ENCODE results near the gene PLOD3. TPM values are rescaled to one million over a fixed set of nuclear protein-coding genes. Genes with fewer than 3 reads are reported as not detected.

PLOD3 gene
- total and polyA plus RNA-seq, 9 donors: 14.2 to 51.9 (median 38.5) TPM

- Histone ChIP-seq H3K4me3 (no peak overlapping the region), H3K27ac (no peak overlapping the region), H3K27me3 (peaks cover 2% of the 10 kb centered on the region), H3K4me1 (ENCODE audit: insufficient read depth) (peaks cover 14% of the 10 kb centered on the region), H3K9me3 (no peaks in the 10 kb centered on the region), H3K36me3 (no peaks in the 10 kb centered on the region)
- 87 to 95% (median 88%) methylated on average over 17 of the region's 17 CpGs for WGBS, 3 donors
- no peak for DNase-seq
- no peak for TF ChIP-seq POLR2A (IDR thresholded peaks at IDR 0.05)
- no peak for TF ChIP-seq CTCF (IDR thresholded peaks at IDR 0.05)
- TF ChIP-seq EP300 (IDR thresholded peaks at IDR 0.05): no peak
- intact Hi-C loops (cut with DNase I): loop anchor here in 2 of 4 donors (10.0 kb wide), 2 partner anchors 103 to 267 kb away; partner anchors contain the start of gene ACHE (in 1 of the 2)
Observed at GRCh38 chr7:101161692-101162471, 55.5 kb downstream of the PLOD3 start.

- Histone ChIP-seq H3K36me3 (no peaks in the 10 kb centered on the region), H3K27ac (no peak overlapping the region), H3K4me3 (no peak overlapping the region), H3K27me3 (no peaks in the 10 kb centered on the region), H3K9me3 (no peaks in the 10 kb centered on the region), H3K4me1 (ENCODE audit: insufficient read depth) (peaks cover 14% of the 10 kb centered on the region)
- no peak for DNase-seq
- TF ChIP-seq EP300 (IDR thresholded peaks at IDR 0.05) (no peak), CTCF (IDR thresholded peaks at IDR 0.05) (no peak), POLR2A (IDR thresholded peaks at IDR 0.05) (no peak)
- intact Hi-C loops (cut with DNase I): loop anchor here in 2 of 4 donors (10.0 kb wide), 2 partner anchors 104 to 266 kb away; partner anchors contain the start of gene ACHE (in 1 of the 2)
Observed at GRCh38 chr7:101160910-101161309, 56.5 kb downstream of the PLOD3 start.

GRCh38 chr7:101159696-101160674, 57.4 kb downstream of the PLOD3 start:
- no peak overlapping the region for H3K27ac ChIP-seq
- no peaks in the 10 kb centered on the region for H3K9me3 ChIP-seq
- H3K4me1 ChIP-seq (ENCODE audit: insufficient read depth): peaks cover 17% of the 10 kb centered on the region
- H3K36me3 ChIP-seq: no peaks in the 10 kb centered on the region
- no peak for DNase-seq
- 72 to 82% (median 78%) methylated on average over 31 of the region's 31 CpGs for WGBS, 3 donors
- H3K27me3 ChIP-seq: no peaks in the 10 kb centered on the region
- no peak overlapping the region for H3K4me3 ChIP-seq
- intact Hi-C loops (cut with DNase I): loop anchor here in 2 of 4 donors (10.0 kb wide), 2 partner anchors 105 to 265 kb away; partner anchors contain the start of gene ACHE (in 1 of the 2)
- TF ChIP-seq EP300 (IDR thresholded peaks at IDR 0.05) (no peak), POLR2A (IDR thresholded peaks at IDR 0.05) (no peak), CTCF (IDR thresholded peaks at IDR 0.05) (no peak)

GRCh38 chr7:101156866-101157589, 60.4 kb downstream of the PLOD3 start:
- no peak overlapping the region for H3K4me3 ChIP-seq
- H3K36me3 ChIP-seq: no peaks in the 10 kb centered on the region
- H3K4me1 ChIP-seq (ENCODE audit: insufficient read depth): peaks cover 10% of the 10 kb centered on the region
- H3K27me3 ChIP-seq: no peaks in the 10 kb centered on the region
- no peak overlapping the region for H3K27ac ChIP-seq
- TF ChIP-seq CTCF (IDR thresholded peaks at IDR 0.05) (no peak), POLR2A (IDR thresholded peaks at IDR 0.05) (no peak), EP300 (IDR thresholded peaks at IDR 0.05) (no peak)
- intact Hi-C loops (cut with DNase I): no loop called here
- no peak for DNase-seq
- no peaks in the 10 kb centered on the region for H3K9me3 ChIP-seq
- WGBS, 3 donors: 87 to 90% (median 88%) methylated on average over 14 of the region's 14 CpGs
